ENCODE data around the gene FPR2.

DNA sequence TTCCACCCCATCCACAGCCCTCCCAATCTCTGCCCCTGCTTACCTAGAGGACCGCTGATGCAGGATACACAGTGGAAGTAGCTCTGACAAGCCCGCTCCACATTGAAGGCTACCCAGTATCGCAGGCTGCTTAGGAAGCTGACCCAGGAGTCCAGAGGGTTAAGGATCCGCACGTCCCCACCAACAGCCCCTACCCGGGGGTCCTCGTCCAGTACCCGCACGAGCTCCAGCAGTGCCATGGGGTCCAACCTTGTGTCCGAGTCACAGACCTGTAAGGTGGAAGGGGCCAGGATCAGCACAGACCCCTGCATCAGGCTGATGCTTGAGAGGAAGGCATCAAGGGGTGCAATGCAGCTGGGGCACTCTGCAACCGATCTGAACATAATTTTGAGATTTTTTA lies 44.1 kb upstream of the FPR2 start:
- TF ChIP-seq CTCF (conservative IDR thresholded peaks at IDR 0.05) (no peak), ZFX (IDR thresholded peaks at IDR 0.05) (no peak)

Data from C4-2B (cell line).